Measurements from ENCODE around the gene EPS8.

The EPS8 gene

GRCh38 chr12:15700595-15700994, 88.6 kb downstream of the EPS8 start:
- DNase-seq (ENCODE audit: low read depth) = no peak
- no peak overlapping the region for H3K4me3 ChIP-seq (ENCODE audit: low read depth, low read length)
- TF ChIP-seq CTCF (IDR thresholded peaks at IDR 0.05; ENCODE audit: control insufficient read depth, extremely low read depth, insufficient read depth) = no peak

DNA sequence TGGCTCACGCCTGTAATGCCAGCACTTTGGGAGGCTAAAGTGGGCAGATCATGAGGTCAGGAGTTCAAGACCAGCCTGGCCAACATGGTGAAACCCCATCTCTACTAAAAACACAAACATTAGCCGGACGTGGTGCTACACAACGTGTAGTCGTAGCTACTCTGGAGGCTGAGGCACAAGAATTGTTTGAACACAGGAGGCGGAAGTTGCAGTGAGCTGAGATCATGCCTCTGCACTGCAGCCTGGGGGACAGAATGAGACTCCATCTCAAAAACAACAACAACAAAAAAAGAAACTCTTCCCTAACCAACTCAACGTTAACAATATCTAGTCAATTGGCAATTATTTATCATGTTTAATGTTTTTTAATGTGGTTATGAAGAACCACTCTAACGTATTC, 89.3 kb downstream of the EPS8 start:
- no peak for TF ChIP-seq CTCF (IDR thresholded peaks at IDR 0.05; ENCODE audit: control insufficient read depth, extremely low read depth, insufficient read depth)
- no peak overlapping the region for H3K4me3 ChIP-seq (ENCODE audit: low read depth, low read length)
- no peak for DNase-seq (ENCODE audit: low read depth)

- H3K4me3 ChIP-seq (ENCODE audit: low read depth, low read length) = no peak overlapping the region
- TF ChIP-seq CTCF (IDR thresholded peaks at IDR 0.05; ENCODE audit: control insufficient read depth, extremely low read depth, insufficient read depth) = no peak
- DNase-seq (ENCODE audit: low read depth) = no peak
Observed at GRCh38 chr12:15698377-15698871, 90.8 kb downstream of the EPS8 start.

GRCh38 chr12:15697201-15697600, 92.0 kb downstream of the EPS8 start:
- no peak overlapping the region for H3K4me3 ChIP-seq (ENCODE audit: low read depth, low read length)
- TF ChIP-seq CTCF (IDR thresholded peaks at IDR 0.05; ENCODE audit: control insufficient read depth, extremely low read depth, insufficient read depth) = no peak
- DNase-seq (ENCODE audit: low read depth) = no peak

DNA sequence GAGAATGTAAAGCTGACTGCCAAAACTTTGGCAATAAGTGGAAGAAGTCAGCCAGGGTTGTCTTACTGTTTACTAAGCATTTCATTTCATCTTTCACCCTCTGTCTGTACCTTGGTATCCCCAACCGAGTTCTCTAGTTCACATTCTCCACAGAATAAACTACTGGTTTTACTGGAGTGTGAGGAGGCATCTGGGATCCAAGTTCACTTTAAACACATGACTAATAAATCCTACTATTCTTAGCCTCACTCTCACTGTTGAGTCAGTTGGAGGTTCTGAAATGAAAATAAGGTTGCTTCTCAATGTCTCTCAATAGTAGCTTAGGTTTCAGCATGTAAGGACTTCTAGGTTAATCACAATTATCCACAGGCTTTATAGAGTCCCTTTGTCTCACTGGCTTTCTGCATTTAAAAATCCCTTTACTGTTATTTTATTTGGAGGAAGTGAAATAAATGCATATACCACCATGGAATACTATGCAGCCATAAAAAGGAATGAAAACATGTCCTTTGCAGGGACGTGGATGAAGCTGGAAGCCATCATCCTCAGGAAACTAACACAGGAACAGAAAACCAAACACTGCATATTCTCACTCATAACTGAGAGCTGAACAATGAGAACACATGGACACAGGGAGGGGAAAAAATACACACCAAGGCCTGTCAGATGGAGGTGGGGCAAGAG, 95.8 kb downstream of the EPS8 start:
- TF ChIP-seq CTCF (IDR thresholded peaks at IDR 0.05; ENCODE audit: control insufficient read depth, extremely low read depth, insufficient read depth) = no peak
- DNase-seq (ENCODE audit: low read depth) = no peak
- no peak overlapping the region for H3K4me3 ChIP-seq (ENCODE audit: low read depth, low read length)

- TF ChIP-seq CTCF (IDR thresholded peaks at IDR 0.05; ENCODE audit: control insufficient read depth, extremely low read depth, insufficient read depth) = no peak
- DNase-seq (ENCODE audit: low read depth) = no peak
- H3K4me3 ChIP-seq (ENCODE audit: low read depth, low read length) = no peak overlapping the region
Observed at GRCh38 chr12:15691388-15691787, 97.8 kb downstream of the EPS8 start.

DNA sequence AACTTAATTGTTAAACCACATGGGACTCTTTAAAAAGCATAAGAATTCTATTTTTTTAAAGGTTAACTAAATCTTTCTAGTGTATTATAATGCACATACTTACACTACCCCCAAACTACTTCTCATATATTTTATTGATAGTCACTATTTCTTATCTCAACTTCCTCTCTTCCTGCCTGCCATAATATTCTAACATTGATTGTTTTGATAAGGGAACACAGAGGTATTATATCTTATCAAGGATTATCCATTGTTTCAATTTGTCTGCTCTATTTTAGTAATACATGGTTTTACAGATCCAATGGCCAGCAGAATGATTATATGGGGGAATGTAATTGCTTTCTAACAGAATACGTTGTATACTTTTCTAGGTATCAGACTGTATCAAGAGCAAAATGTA, 98.9 kb downstream of the EPS8 start:
- TF ChIP-seq CTCF (IDR thresholded peaks at IDR 0.05; ENCODE audit: control insufficient read depth, extremely low read depth, insufficient read depth) = no peak

More for the DNA sequence above, 98.9 kb downstream of the EPS8 start:
- no peak overlapping the region for H3K4me3 ChIP-seq (ENCODE audit: low read depth, low read length)
- no peak for DNase-seq (ENCODE audit: low read depth)

Data from LNCaP clone FGC (cell line).